NCI-H774 (cell line): ENCODE data around the gene PLBD2.
A peak's percentile ranks its signal among the peaks of the same experiment; 100 is the strongest.
"Not testable (repeated sequence)": the region's sequence is repeated elsewhere in the genome, so short reads cannot be mapped to it uniquely, and the experiment has no call there.

ENCODE experiments used
- DNase-seq: peaks from one replicate; lab custom pipeline; 2025; lab: John Stamatoyannopoulos, UW

The PLBD2 gene

GRCh38 chr12:113333877-113334785 lies 24.3 kb upstream of the PLBD2 start:
- no peak for DNase-seq

GRCh38 chr12:113334786-113335539 lies 23.4 kb upstream of the PLBD2 start, which contains the start of gene SLC8B1:
TSS of gene SLC8B1 (minus strand) at chr12:113335109. CDS start at chr12:113332878, 2,231 bp downstream.
- DNase-seq, result peak; percentile 64

- no peak for DNase-seq
These were observed 18.8 kb upstream of the PLBD2 start for GRCh38 chr12:113339540-113339939.

GRCh38 chr12:113340061-113340460 lies 18.3 kb upstream of the PLBD2 start:
- DNase-seq, result no peak

- no peak for DNase-seq
These were observed 16.9 kb upstream of the PLBD2 start for GRCh38 chr12:113341535-113341934.

GRCh38 chr12:113345318-113345717 lies 13.1 kb upstream of the PLBD2 start:
- DNase-seq, result no peak

- no peak for DNase-seq
These were observed 12.0 kb upstream of the PLBD2 start for GRCh38 chr12:113346353-113346752.

- DNase-seq, result no peak
These were observed 11.3 kb upstream of the PLBD2 start for GRCh38 chr12:113347107-113347506.

- no peak for DNase-seq
These were observed 10.5 kb upstream of the PLBD2 start for GRCh38 chr12:113347892-113348291.

- DNase-seq, result no peak
These were observed 9.4 kb upstream of the PLBD2 start for GRCh38 chr12:113348849-113349536.

GRCh38 chr12:113351089-113351488 lies 7.3 kb upstream of the PLBD2 start:
- DNase-seq, result no peak

- not testable (repeated sequence) for DNase-seq
These were observed 4.2 kb upstream of the PLBD2 start for GRCh38 chr12:113354192-113354591.

GRCh38 chr12:113359133-113359938 lies 949 bp downstream of the PLBD2 start:
- no peak for DNase-seq

GRCh38 chr12:113359939-113360748 lies 1.8 kb downstream of the PLBD2 start:
- no peak for DNase-seq

- DNase-seq, result no peak
These were observed 3.4 kb downstream of the PLBD2 start for GRCh38 chr12:113361574-113362370.

GRCh38 chr12:113364698-113365097 lies 6.3 kb downstream of the PLBD2 start:
- no peak for DNase-seq

- DNase-seq, result no peak
These were observed 7.4 kb downstream of the PLBD2 start for GRCh38 chr12:113365639-113366395.

- no peak for DNase-seq
These were observed 8.4 kb downstream of the PLBD2 start for GRCh38 chr12:113366827-113367226.

GRCh38 chr12:113368331-113368730 lies 9.9 kb downstream of the PLBD2 start:
- DNase-seq, result no peak
